Adrenal gland (tissue), 19 donors: ENCODE results near the gene WHRN. TPM values are rescaled to one million over a fixed set of nuclear protein-coding genes. Genes with fewer than 3 reads are reported as not detected.
A peak's percentile ranks its signal among the peaks of the same experiment; 100 is the strongest.

ENCODE experiments used
- DNase-seq, 7 donors: peaks; one replicate each; pipeline ENCODE4 v3.0.0-alpha.2; 2019 to 2020
- H3K27ac ChIP-seq, 5 donors: fragments of 200-600 bp; sonication (generic) in 4 of 5; 1 replicate in 3 of 5; 2 replicates in 2 of 5; pipeline versions ENCODE4 v1.5.1 to v1.8.0; 2016 to 2020; ENCODE audit warnings: mild to moderate bottlenecking in 1 of 5
- H3K27me3 ChIP-seq: fragments of 200-600 bp; 2 replicates; pipeline ENCODE4 v1.8.0; 2021
- H3K36me3 ChIP-seq, 2 donors: fragments of 200-600 bp; replicated peaks in 1 of 2; 1 replicate in 1 of 2; 2 replicates in 1 of 2; pipeline versions ENCODE4 v1.5.1 to v1.8.0; 2018 to 2022
- H3K4me1 ChIP-seq, 2 donors: fragments of 200-600 bp; replicated peaks in 1 of 2; 1 replicate in 1 of 2; 2 replicates in 1 of 2; pipeline versions ENCODE4 v1.5.1 to v1.8.0; 2018 to 2021
- H3K4me3 ChIP-seq, 4 donors: fragments of 200-600 bp; sonication (generic) in 3 of 4; one replicate each; pipeline ENCODE4 v1.5.1; 2016 to 2018
- H3K9me3 ChIP-seq, 3 donors: fragments of 200-600 bp; sonication (generic) in 1 of 3; replicated peaks in 1 of 3; 1 replicate in 2 of 3; 2 replicates in 1 of 3; pipeline versions ENCODE4 v1.5.1 to v1.8.0; 2016 to 2021
- CTCF ChIP-seq, 6 experiments: fragments of 450-650 bp in 4 of 6; fragments of 200-600 bp in 2 of 6; sonication (generic) in 1 of 6; IDR thresholded peaks; 1 replicate in 5 of 6; 2 replicates in 1 of 6; pipeline versions ENCODE4 v1.5.1 to v1.8.0; 2016 to 2021; ENCODE audit warnings: antibody characterized with exemption in 6 of 6, mild to moderate bottlenecking in 2 of 6, moderate library complexity in 1 of 6
- POLR2A ChIP-seq, 2 donors: fragments of 450-650 bp; IDR thresholded peaks; one replicate each; pipeline ENCODE4 v1.6.1; 2017; ENCODE audit warnings: antibody characterized with exemption in 2 of 2, mild to moderate bottlenecking in 2 of 2, moderate library complexity in 1 of 2
- WGBS, 4 donors: extraction: QIAGEN DNeasy Blood & Tissue Kit in 2 of 4; methylation state at CpG; one replicate each; pipeline versions ENCODE4 v1.1.5 to v1.1.7; 2013 to 2017; 5-methylcytosine and 5-hydroxymethylcytosine counted together
- intact Hi-C, 2 donors: fragments of 100-400 bp; cut with DNase I; formaldehyde crosslinking; loops; one replicate each; pipeline versions ENCODE4 v1.14.1 to v1.15.0; 2022 to 2023
- long read RNA-seq, 10 donors: library from polyadenylated mRNA in 3 of 10; unstranded in 2 of 10; stranded (forward) in 1 of 10; transcript quantifications; one replicate each; pipeline ENCODE4 v2.0.0 and lab custom pipeline, GENCODE V29; 2021 to 2026
- polyA plus RNA-seq, 3 donors: library from polyadenylated mRNA; stranded (reverse); fragments of 200-250 nt in 2 of 3; fragments of 350-450 nt in 1 of 3; fragmentation: Illumina TruSeq in 1 of 3; extraction: RNeasy Lipid Tissue Mini Kit (QIAGEN cat#74804) in 1 of 3; gene quantifications; one replicate each; pipeline ENCODE4 v1.2.3, GENCODE V29; 2013 to 2014
- total RNA-seq, 9 donors: library from RNA; depleted of rRNA in 4 of 9; stranded (reverse); fragments of >200 nt in 4 of 9; fragments of 120-200 nt in 1 of 9; fragmentation: NEBNext Ultra II Directional in 1 of 9; extraction: Animal tissue kit (Norgen Biotek cat#: 25700) in 1 of 9; gene quantifications; one replicate each; pipeline versions ENCODE4 v1.1.0 to v1.2.4, GENCODE V29; 2013 to 2023
- donor health status: healthy with polysubstance abuse.
- donor health status: Bipolar disorder and iron deficiency.
- donor health status: DM: yes; HTN: yes; CAD: no.
- donor health status: DM: no; HTN: no; CAD: no.
- donor health status: DM: no; HTN: no; CAD: no.
- donor health status: DM: yes; HTN: yes; CAD: no.

Gene WHRN
- total RNA-seq (100 to 1,000 TPM in 4 of 9 donors, 10 to 100 TPM in 5; 33.4 to 154 (median 92.7) TPM), polyA plus RNA-seq (100 to 1,000 TPM in 2 of 3 donors, 10 to 100 TPM in 1; 34.8 to 359 (median 247) TPM)
- long read RNA-seq, donor 1, partial matches to known transcripts: 5 of 7 reads
- long read RNA-seq, donor 1, other reads (novel, unspliced or antisense): 0 of 7 reads
- long read RNA-seq, donor 2, partial matches to known transcripts: 7 of 11 reads
- long read RNA-seq, donor 2, other reads (novel, unspliced or antisense): 0 of 11 reads
- long read RNA-seq, donor 3, partial matches to known transcripts: 17 of 18 reads
- long read RNA-seq, donor 3, other reads (novel, unspliced or antisense): 0 of 18 reads
- long read RNA-seq, donor 4, partial matches to known transcripts: 6 of 7 reads
- long read RNA-seq, donor 4, other reads (novel, unspliced or antisense): 1 of 7 reads
- long read RNA-seq, donor 5, transcript WHRN-204 (8 exons, 3,278 nt): minor isoform, 5 of 230 reads
- long read RNA-seq, donor 5, transcript WHRN-202 (12 exons, 3,566 nt): major isoform, 75 of 230 reads
- long read RNA-seq, donor 5, transcript WHRN-203 (2 exons, 1,718 nt): minor isoform, 10 of 230 reads
- long read RNA-seq, donor 5, partial matches to known transcripts: 45 of 230 reads
- long read RNA-seq, donor 5, other reads (novel, unspliced or antisense): 94 of 230 reads
- long read RNA-seq, donor 6, partial matches to known transcripts: 6 of 6 reads
- long read RNA-seq, donor 6, other reads (novel, unspliced or antisense): 0 of 6 reads
- long read RNA-seq, donor 7, partial matches to known transcripts: 27 of 28 reads
- long read RNA-seq, donor 7, other reads (novel, unspliced or antisense): 0 of 28 reads
- long read RNA-seq, donor 8, partial matches to known transcripts: 5 of 8 reads
- long read RNA-seq, donor 8, other reads (novel, unspliced or antisense): 0 of 8 reads
- long read RNA-seq, donor 9, partial matches to known transcripts: 6 of 7 reads
- long read RNA-seq, donor 9, other reads (novel, unspliced or antisense): 0 of 7 reads
- long read RNA-seq, donor 10, partial matches to known transcripts: 0 of 1 reads
- long read RNA-seq, donor 10, other reads (novel, unspliced or antisense): 0 of 1 reads

- Histone ChIP-seq H3K4me1 (peaks cover 14 to 16% of the 10 kb centered on the region in 2 donors), H3K27me3 (no peaks in the 10 kb centered on the region), H3K4me3 (peak within 1 kb of the TSS in 3 of 4 donors; percentile 29 to 74 (median 53)), H3K9me3 (no peaks in the 10 kb centered on the region), H3K36me3 (no peaks in the 10 kb centered on the region), H3K27ac (peak within 1 kb of the TSS; percentile 59 to 92 (median 81))
- intact Hi-C loops: loop anchor here in 1 of 2 donors (10.0 kb wide), 2 partner anchors 89 to 161 kb away; no protein-coding TSS in a partner anchor
- no peak for TF ChIP-seq CTCF (IDR thresholded peaks at IDR 0.05)
- peak; percentile 65 to 95 for TF ChIP-seq POLR2A (IDR thresholded peaks at IDR 0.05)
- DNase-seq: peak; percentile 95 to 98 (median 97)
- 1 to 2% (median 1%) methylated on average over 28 to 75 of the region's 75 CpGs for WGBS, 4 donors
Observed at GRCh38 chr9:114505187-114506081, at the start of gene WHRN. TSS of gene WHRN (minus strand) at chr9:114505473. CDS start at chr9:114504801, 672 bp downstream.

GRCh38 chr9:114553202-114553601 lies 47.9 kb upstream of the WHRN start:
- H3K4me3 ChIP-seq: no peak overlapping the region
- peaks cover 6 to 14% of the 10 kb centered on the region in 2 donors for H3K4me1 ChIP-seq
- 92 to 100% (median 97%) methylated on average over 3 of the region's 3 CpGs for WGBS, 4 donors
- TF ChIP-seq POLR2A (IDR thresholded peaks at IDR 0.05) (no peak), CTCF (IDR thresholded peaks at IDR 0.05) (no peak)
- intact Hi-C loops: no loop called here
- H3K9me3 ChIP-seq: no peaks in the 10 kb centered on the region
- no peaks in the 10 kb centered on the region for H3K36me3 ChIP-seq
- DNase-seq: no peak
- H3K27me3 ChIP-seq: no peaks in the 10 kb centered on the region
- H3K27ac ChIP-seq: no peak overlapping the region

DNA sequence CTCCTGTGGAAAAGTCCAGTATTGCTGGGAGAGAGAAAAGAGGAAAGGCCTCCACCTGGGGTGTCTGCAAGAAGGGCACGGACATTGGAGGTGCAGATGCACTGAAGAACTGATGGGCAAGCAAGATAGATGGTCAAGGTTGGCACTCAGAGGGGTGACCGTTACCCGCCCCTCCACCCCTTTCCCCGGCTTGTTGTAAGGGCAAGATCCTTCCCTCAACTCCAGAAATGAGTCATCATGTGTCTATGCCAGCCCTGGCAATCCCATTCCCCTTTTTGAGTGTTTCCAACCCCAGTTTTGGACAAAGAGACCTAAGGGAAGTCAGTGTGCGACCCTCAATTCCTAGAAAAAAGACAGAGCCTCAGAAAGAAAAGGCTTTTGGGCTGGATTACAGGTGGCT lies 47.4 kb upstream of the WHRN start:
- 69 to 72% (median 70%) methylated on average over 5 of the region's 5 CpGs for WGBS, 4 donors
- Histone ChIP-seq H3K27ac (peak overlapping the region in 4 of 5 donors; percentile 54 to 84 (median 76)), H3K27me3 (no peaks in the 10 kb centered on the region), H3K36me3 (no peaks in the 10 kb centered on the region), H3K4me3 (no peak overlapping the region), H3K4me1 (peaks cover 6 to 14% of the 10 kb centered on the region in 2 donors), H3K9me3 (no peaks in the 10 kb centered on the region)
- intact Hi-C loops: no loop called here
- TF ChIP-seq CTCF (IDR thresholded peaks at IDR 0.05) (no peak), POLR2A (IDR thresholded peaks at IDR 0.05) (no peak)
- peak in 3 of 7 donors; percentile 24 to 39 (median 33) for DNase-seq
